Measurements from ENCODE around the gene ZNF560.

DNA sequence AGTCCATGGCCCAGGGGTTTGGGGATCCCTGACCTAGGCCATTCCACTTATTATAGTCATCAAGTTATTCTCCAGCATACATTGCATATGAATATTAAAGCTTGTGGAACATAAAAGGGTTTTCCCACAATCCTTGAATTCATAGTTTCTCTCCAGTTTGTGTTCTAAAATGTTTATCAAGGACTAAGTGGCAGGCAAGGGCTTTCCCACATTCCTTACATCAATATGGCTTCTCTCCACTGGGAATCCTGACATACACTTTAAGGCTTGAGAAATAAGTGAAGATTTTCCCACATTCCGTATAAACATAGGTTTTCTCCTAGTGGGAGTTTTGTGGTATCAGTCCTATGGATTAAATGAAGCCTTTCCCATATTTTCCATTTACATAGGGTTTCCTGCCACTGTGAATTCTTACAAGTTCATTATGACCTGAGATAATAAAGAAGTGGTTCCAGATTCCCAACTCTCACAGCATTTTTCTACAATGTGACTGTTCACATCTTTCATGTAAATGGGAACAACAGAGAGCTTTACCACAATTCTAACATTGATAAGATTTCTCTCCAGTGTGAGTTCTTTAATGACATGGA is 25.6 kb upstream of the ZNF560 start:
- TF ChIP-seq TCF7L2 (IDR thresholded peaks at IDR 0.05; ENCODE audit: low read depth, low read length): no peak
- TF ChIP-seq, protein P1, sequence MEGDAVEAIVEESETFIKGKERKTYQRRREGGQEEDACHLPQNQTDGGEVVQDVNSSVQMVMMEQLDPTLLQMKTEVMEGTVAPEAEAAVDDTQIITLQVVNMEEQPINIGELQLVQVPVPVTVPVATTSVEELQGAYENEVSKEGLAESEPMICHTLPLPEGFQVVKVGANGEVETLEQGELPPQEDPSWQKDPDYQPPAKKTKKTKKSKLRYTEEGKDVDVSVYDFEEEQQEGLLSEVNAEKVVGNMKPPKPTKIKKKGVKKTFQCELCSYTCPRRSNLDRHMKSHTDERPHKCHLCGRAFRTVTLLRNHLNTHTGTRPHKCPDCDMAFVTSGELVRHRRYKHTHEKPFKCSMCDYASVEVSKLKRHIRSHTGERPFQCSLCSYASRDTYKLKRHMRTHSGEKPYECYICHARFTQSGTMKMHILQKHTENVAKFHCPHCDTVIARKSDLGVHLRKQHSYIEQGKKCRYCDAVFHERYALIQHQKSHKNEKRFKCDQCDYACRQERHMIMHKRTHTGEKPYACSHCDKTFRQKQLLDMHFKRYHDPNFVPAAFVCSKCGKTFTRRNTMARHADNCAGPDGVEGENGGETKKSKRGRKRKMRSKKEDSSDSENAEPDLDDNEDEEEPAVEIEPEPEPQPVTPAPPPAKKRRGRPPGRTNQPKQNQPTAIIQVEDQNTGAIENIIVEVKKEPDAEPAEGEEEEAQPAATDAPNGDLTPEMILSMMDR (IDR thresholded peaks at IDR 0.05): no peak
- TF ChIP-seq POLR2AphosphoS5 (IDR thresholded peaks at IDR 0.05; ENCODE audit: low read depth, low read length): no peak
- TF ChIP-seq, protein P2, sequence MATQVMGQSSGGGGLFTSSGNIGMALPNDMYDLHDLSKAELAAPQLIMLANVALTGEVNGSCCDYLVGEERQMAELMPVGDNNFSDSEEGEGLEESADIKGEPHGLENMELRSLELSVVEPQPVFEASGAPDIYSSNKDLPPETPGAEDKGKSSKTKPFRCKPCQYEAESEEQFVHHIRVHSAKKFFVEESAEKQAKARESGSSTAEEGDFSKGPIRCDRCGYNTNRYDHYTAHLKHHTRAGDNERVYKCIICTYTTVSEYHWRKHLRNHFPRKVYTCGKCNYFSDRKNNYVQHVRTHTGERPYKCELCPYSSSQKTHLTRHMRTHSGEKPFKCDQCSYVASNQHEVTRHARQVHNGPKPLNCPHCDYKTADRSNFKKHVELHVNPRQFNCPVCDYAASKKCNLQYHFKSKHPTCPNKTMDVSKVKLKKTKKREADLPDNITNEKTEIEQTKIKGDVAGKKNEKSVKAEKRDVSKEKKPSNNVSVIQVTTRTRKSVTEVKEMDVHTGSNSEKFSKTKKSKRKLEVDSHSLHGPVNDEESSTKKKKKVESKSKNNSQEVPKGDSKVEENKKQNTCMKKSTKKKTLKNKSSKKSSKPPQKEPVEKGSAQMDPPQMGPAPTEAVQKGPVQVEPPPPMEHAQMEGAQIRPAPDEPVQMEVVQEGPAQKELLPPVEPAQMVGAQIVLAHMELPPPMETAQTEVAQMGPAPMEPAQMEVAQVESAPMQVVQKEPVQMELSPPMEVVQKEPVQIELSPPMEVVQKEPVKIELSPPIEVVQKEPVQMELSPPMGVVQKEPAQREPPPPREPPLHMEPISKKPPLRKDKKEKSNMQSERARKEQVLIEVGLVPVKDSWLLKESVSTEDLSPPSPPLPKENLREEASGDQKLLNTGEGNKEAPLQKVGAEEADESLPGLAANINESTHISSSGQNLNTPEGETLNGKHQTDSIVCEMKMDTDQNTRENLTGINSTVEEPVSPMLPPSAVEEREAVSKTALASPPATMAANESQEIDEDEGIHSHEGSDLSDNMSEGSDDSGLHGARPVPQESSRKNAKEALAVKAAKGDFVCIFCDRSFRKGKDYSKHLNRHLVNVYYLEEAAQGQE (IDR thresholded peaks at IDR 0.05; ENCODE audit: insufficient read depth in 1 of 2, low read depth in 2 of 2, low read length in 1 of 2): no peak
